Posterior cingulate gyrus (tissue), 11 donors: Measurements from ENCODE around the gene NIPA2.

Experiments used
- DNase-seq, 10 donors: peaks; one replicate each; pipeline versions ENCODE4 v3.0.0 to v3.0.0-alpha.2; 2020 to 2021; ENCODE audit warnings: mixed read lengths in 3 of 10
- intact Hi-C: fragments of 100-400 bp; cut with DNase I; formaldehyde crosslinking; loops from one replicate; pipeline ENCODE4 v1.15.1; 2023

Gene NIPA2

DNA sequence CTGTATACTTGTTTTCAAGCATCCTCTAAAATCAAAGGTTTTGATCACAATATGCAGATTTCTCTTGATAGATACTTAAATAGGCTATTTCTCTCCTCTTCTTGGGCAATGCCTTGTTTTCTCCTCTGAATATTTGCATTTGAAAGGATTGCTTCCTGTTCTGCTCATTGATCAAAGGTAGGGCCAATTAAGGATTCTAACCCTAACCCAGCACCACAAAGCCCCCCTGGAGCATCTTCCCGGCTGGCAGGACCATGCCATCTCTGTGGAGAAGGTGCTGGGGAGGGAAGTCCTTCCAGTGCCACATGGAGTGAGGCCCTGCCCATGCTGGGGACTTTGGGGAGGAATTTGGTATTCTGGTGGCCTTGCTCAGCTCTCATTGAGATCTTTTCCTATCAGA is 11.3 kb upstream of the NIPA2 start:
- intact Hi-C loops: no loop called here
- DNase-seq: no peak

DNA sequence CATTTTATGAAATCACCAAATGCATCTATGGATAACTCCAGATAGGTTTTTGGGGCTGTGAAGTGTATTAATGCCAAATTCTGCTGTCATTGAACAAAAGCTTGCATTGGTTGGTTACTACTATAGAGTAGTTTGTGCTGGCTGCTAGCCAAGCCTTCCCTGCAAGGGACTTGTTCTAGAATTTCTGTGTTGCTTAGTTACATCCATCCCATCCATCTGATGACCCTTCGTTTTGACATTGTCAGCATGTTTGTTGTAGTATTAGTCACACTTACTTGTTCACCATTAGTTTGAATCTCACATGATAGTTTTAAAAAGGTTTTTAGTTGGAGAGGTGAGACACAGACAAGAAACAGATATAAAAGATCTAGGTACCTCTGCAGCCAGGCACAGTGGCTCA is 7.0 kb upstream of the NIPA2 start:
- DNase-seq: no peak
- intact Hi-C loops: no loop called here

DNA sequence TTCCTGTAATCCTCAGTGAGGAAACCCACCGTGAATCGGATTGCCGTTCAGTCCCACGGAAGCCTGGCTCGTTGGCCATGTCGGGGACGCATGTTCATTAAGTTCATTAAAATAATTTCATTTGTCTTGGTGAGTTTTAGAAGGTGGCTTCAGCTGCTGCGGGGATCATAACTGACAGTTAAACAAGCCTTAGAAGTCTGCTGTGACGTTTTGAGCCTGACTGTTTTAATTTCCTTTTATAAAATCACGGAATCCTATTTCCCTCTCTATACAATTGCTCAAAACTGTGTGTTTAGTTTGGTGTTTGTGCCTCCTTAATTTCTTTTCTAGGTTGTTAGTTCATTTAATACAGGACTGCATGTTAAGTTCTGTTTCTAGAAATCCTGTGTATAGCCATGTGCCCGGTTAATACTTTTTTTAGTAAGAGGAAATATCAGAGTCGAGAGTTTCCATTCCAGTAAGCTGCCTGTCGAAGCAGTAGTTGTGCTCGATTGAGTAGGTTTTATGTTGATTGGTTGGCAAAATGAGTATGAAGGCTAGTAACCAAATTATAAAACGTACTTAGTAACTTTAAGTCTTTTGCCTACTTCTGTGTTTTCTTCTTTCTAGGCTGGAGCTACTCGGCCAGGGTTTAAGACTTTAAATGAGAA is 705 bp downstream of the NIPA2 start:
- no peak for DNase-seq
- intact Hi-C loops: loop anchor here (2.0 kb wide), 1 partner anchor 52 kb away; the partner anchor contains the start of gene NIPA1

DNA sequence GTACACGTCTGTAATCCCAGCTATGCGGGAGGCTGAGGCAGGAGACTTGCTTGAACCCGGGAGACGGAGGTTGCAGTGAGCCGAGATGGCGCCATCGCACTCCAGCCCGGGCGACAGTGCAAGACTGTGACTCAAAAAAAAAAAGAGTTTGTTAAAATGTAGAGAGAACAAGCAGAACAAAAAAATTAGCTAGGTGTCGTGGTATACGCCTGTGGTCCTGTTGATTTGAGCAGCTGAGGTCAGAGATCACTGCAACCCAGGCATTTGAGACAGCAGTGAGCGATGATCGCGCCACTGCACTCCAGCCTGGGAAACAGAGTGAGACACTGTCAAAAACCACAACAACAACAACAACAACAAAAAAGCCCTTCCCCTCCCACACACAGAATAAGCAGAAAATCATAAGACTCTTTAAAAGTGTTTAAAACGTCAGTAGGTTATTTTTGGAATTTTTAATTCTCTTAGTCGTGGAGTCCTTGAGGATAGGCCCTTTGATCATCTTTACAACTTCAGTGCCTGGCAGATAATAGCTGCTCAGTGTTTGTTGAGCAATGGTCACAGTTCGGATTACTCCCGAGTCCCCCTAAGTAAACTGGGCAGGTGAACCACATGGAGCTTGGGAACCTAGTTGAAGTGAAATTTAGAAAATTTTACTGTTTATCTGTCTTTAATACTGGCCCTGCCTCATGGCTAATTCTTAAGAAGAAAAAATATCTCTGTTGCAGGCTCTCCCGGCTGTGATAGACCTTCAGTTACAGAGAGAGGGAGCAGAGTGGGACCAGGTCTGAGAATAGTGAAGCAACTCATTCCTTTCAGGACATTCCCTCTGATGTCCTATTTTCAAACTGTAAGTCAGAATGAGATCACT is 6.2 kb downstream of the NIPA2 start:
- intact Hi-C loops: no loop called here
- DNase-seq: no peak

DNA sequence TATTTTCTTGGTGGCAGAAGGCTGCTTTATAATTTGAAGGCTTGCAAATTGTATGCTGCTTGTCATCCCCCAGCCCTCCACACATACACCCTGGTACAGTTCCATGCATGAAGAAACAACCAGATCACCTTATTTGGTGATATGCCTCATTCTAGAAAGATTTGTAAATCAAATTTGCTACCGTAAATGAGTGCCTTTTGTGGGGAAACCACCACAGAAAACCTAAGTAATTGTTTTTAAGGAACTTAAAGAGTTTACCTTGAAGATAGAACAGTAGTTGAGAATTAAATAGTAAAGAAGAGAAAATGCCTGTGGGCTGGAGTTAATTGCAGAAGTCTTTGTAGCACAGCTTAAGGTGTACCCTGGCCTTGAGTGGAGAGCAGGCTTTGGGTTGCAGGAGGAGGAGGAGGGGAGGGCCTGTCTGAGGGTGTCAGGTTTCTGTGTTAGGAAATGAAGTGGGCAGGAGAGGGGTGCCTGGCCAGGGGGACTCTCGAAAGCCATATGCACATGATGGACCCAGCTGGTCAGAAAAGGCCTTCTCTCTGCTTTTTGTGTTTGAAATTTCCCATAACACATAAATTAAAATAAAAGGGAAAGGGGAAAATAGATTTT is 6.9 kb downstream of the NIPA2 start:
- intact Hi-C loops: no loop called here
- DNase-seq: no peak

DNA sequence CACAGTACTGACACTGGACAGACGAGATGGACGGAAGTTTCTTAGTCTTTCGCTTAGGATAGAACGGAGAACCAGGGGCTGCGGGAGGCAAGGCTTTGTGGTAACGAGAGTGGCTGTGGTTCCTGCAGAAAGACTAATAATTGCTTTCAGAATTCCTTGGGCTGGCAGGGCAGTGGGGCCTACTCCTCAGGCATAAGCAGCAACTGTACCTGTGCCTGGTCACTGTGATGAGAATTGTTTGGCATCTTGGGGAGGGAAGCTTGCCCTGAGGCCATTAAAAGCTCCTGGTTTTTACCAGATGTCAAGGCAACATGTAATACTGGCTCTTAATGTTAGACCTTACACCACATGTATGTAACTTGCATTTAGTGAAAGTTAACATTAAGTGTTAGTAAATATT is 7.6 kb downstream of the NIPA2 start:
- no peak for DNase-seq
- intact Hi-C loops: no loop called here

DNA sequence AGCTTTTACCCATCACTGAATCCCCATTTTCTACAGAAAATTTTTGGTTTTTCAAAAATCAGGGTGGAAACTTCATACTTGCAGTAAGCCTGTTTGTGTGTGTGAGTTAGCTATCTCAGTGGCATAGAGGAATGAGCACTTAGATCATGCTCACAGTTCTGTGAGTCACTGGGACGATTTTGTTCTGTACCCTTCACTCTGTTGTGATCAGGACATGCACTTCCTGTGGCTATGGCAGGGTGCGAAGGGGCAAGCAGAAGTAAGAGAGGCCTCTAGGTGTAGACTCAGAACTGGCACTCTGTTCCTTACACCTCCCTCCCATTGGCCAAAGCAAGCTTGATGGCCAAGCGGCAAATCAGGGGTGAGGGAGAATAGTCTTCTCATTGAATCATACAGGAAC is 11.6 kb downstream of the NIPA2 start:
- DNase-seq: no peak
- intact Hi-C loops: no loop called here

DNA sequence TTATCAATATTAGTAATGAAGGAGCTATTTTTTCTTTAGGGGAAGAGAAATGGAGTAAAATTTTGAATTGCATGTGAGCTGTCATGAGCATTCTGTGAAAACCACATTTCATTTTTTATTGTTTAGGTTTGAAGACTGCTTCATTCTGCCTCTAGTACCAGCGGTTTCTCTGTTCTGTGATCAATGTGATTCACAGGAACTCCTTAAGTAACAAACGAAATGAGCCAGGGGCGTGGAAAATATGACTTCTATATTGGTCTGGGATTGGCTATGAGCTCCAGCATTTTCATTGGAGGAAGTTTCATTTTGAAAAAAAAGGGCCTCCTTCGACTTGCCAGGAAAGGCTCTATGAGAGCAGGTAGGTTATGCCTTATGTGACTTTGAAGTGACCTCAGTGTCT is 13.0 kb downstream of the NIPA2 start:
- intact Hi-C loops: no loop called here
- DNase-seq: no peak

DNA sequence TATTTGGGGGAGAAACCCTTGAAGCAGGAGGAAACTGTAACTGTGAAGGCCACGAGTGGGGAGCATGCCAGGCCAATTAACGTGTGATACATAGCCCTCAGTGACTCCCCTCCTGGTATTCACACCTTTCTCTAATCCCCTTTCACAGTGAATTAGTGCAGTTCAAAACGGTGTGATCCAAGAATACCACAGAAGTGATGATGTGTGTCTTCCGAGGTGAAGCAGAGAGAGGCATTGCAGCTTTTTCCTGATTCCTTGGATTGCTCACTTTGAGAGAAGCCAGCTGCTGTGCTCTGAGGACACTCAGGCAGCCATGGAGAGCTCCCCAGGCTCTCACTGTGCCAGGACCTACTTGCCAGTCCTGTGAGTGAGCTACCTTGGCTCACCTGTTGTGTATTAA is 17.3 kb downstream of the NIPA2 start:
- intact Hi-C loops: no loop called here

DNA sequence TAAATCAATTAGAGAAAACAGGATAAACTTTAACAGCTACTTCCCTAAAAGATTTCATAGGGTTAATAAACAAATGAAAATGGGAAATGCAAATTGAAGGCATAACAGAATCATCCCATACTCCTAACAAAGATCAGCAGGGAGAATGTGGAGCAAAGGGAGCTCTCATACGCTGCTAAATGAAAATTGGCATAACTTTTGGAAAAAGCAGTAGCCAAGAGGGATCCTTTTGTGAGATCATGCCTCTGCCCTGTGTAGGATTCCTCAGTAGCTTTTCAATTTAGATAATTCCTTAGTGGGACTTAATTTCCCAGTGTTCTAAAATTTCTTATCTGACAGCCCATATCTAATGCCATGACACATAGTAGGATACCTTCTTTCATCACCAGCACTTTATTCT is 18.2 kb downstream of the NIPA2 start:
- intact Hi-C loops: no loop called here
- no peak for DNase-seq

More for the DNA sequence above, 17.3 kb downstream of the NIPA2 start:
- DNase-seq: no peak

DNA sequence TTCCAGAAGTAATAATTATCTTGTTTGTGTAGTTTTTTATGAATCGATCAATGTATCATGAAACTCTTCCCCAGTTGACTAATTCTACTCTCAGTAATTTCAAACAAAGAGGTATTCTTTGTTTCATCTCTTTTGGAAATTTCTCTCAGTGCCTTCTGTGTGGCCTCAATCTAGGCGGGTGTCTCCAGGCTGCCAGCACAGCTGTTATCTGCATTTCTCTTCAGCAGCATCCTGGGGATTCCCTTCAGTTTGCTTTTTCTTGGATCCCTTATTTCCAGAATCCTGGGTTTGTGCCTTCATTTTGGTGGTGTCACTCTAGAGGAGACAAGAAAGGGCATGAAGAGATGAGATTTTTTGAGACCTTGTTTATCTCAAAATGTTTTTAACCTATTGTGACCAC is 22.7 kb downstream of the NIPA2 start:
- intact Hi-C loops: no loop called here
- peak in 1 of 10 donors; percentile 63 for DNase-seq

DNA sequence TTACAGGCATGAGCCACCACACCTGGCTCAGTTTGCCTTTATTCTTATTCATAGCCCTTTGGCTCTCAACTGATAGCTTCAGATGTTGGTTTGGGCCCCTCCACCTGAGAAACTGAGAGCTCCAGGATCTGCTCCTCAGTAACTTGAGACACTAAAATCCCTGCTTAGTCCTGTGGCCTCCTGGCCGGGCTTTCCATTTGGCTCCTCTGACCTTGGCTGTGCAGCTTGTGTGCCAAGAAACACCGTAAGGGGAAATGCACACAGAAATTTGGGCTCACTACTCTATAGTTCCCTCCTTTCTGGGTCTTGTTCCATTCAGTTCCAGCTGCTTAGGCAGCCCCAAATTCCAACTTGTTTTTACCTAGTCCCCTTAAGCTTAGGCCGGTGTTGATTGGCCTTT is 24.9 kb downstream of the NIPA2 start:
- DNase-seq: peak in 1 of 10 donors; percentile 35
- intact Hi-C loops: no loop called here

DNA sequence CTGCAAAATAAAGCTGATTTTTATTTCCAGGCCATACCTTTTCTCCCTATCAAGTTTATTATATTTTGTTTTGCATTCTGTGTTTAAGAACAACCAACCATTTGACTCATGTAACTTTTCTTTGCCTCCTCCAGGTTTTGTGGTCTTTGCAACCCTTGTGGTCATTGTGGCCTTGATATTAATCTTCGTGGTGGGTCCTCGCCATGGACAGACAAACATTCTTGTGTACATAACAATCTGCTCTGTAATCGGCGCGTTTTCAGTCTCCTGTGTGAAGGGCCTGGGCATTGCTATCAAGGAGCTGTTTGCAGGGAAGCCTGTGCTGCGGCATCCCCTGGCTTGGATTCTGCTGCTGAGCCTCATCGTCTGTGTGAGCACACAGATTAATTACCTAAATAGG is 27.6 kb downstream of the NIPA2 start:
- DNase-seq: peak in 1 of 10 donors; percentile 59
- intact Hi-C loops: no loop called here

DNA sequence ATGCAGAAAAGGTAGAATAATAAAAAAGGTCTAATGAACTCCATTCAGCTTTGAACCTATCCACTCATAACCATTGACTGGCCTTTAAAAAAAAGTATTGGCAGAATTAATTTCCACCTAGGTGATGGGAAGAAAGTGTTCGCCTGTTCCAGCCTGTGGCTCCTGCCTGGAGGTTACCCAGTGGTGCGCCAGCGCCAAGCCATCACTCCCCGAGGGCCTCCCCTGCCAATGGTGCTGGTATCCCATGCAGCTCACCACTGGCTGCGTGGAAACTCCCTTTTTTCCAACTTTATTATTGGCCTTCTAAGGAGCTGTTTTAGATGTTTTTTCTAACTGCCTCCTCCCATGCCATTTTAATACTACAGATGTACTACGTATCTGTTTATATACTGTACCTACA is 29.4 kb downstream of the NIPA2 start:
- intact Hi-C loops: no loop called here

DNA sequence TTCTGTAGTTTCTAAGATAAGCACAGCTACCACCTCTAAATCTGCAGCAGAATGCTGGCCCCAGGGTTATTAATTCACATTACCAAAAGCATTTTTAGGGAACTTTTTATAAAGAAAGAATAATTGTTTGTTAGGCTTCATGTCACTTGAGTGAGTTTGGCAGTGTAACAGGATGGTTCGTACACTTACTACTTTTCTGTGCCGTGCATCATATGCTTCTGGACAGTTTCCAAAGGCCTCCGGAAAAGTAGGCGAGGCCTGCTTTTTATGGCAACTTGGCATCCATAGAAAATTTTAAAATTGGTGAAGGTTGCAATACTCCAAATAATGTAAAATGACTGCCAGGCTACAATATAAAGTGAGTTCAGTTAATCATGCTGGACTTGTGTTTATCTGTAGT is 30.0 kb downstream of the NIPA2 start:
- DNase-seq: no peak
- intact Hi-C loops: no loop called here

More for the DNA sequence above, 29.4 kb downstream of the NIPA2 start:
- DNase-seq: peak in 1 of 10 donors; percentile 65

DNA sequence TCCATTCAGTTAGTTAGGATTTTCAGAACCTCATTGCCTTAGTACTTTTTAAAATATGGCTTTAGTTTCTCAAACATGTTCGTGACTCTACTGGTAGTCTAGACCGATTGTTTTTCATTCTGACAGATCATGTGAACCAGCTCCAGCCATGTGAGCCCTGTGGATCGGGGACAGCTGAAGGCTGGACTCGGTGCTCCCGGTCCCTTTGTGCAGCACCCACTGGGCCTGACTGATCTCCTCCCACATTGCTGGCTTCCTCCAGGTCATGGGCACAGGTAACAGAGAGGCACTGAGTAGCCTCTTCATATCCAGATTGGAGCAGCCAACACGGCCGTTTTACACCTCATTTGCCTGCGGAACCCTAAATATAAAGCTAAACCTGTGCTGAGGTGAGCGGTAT is 30.5 kb downstream of the NIPA2 start:
- DNase-seq: peak in 1 of 10 donors; percentile 76
- intact Hi-C loops: no loop called here

DNA sequence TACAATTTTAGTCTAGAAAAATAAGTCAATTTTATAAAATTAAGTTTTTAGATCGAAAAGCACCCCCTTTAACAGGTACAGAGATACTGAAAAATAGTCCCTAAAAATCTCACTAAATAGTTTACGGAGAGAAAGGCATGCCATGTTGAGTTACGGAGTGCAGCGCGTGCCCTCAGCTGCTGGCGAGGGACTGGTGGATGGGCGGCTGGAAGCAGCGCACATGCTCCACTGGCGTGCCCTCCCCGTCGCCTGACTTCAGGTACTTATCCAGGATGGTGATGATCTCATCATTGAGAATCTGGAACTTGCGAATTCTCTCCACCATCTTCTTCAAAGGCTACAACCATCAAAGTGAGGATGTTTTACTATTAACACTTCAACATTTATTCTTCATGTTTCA is 31.4 kb downstream of the NIPA2 start:
- intact Hi-C loops: loop anchor here (10.0 kb wide), 1 partner anchor 55 kb away; no protein-coding TSS in a partner anchor
- DNase-seq: peak in 1 of 10 donors; percentile 48

DNA sequence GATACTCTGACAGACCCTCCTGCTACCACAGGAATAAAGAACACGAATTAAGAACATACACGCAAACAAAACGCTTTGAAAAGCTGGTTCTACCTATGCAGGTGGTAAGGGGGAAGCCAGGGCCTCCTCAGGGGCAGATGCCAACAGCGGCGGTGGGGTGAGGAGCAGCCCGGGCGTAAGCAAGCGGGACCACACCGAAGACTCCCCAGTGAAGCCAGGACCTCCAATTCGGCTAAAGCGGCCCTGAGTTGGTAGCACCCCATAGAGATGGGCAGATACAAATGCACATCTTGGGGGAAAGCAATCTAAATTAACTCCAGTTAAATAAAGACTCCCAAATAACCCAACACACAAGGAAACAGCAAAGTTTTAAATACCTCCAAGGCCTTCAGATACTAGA is 32.4 kb downstream of the NIPA2 start:
- peak in 1 of 10 donors; percentile 46 for DNase-seq
- intact Hi-C loops: loop anchor here (10.0 kb wide), 1 partner anchor 54 kb away; no protein-coding TSS in a partner anchor

DNA sequence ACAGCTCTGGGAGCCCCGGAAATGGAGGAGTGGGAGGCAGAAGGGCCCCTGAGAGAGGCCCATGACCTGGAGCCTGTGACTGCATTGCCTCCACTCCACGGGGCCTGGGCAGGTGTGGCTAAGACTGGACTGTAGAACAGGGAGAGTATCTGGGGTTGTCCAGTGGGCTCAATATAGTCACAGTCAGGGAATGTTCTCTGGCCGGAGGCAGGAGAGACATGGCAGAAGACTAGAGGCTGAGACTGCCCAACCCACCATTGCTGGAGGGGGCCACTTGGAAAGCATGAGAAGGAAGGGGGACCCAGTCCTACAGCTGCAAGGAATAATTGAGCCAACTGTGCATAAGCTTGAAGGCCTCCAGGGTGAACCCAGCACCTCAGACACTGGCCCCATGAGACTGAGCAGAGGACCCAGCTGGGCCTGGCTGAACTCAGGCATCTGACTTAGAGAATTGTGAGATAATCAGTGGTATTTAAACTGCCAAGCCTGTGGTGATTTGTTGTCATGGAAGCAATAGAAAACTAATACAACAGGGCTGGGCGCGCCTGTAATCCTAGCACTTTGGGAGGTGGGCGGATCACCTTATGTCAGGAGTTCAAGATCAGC is 33.1 kb downstream of the NIPA2 start:
- peak in 1 of 10 donors; percentile 28 for DNase-seq
- intact Hi-C loops: loop anchor here (10.0 kb wide), 1 partner anchor 53 kb away; no protein-coding TSS in a partner anchor

DNA sequence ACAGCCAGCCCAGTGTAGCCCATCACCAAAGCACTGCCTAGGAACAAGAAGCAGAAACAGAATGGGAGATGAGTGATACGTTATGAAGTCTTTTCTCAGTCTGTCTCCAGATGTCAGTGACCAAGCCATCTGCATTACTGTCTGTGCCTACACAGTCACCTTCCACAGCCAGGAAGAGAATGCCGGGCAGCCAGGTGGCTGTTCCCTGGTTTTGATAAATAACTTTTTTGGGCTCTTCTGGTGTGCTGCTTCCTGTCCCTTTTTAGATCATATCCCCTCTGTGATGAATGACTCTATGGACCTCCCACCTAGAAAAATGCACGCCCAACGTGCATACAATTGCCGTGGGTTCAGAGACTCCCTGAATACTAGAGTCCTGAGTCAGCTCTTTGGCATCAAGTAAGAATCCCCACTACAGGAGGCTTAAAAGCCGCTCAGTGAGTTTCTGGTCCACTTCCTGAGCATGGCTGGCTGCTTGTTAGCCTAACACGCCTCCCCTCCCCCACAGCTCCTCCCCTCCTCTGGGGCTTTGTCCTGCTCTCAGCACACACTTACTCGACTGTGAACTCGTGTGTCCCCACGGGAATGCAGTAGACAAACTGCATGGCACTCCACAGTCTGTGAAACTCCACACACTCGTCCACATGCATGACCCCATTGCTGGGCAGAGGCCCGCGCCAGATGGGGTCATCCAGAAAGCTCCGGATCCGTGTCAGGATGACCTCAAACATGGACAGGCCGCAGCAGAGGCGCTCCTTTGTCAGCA is 34.7 kb downstream of the NIPA2 start:
- peak in 1 of 10 donors; percentile 78 for DNase-seq
- intact Hi-C loops: loop anchor here (10.0 kb wide), 1 partner anchor 52 kb away; no protein-coding TSS in a partner anchor
